Endothelial cell of umbilical vein (primary cell): ENCODE data around the gene CCDC15. TPM values are rescaled to one million over a fixed set of nuclear protein-coding genes. Genes with fewer than 3 reads are reported as not detected.

Source experiments
- BruUV-seq: library from RNA; stranded (reverse); fragments of 400-500 nt; replicated peaks from 2 replicates; lab custom pipeline; 2021; lab: Mats Ljungman, UMichigan
- CTCF ChIA-PET: fragments of 300-600, 350-600 bp; sonication (Branson Sonifier 250); formaldehyde crosslinking; loops from one replicate; lab custom pipeline; 2021; ENCODE audit warnings: antibody characterized with exemption, inconsistent platforms; lab: Charles Lee
- POLR2A ChIA-PET: fragments of 300-600, 350-600 bp; sonication (Branson Sonifier 250); formaldehyde crosslinking; loops from one replicate; lab custom pipeline; 2021; ENCODE audit warnings: antibody characterized with exemption, inconsistent platforms; lab: Charles Lee
- DNase-seq: peaks from one replicate; pipeline ENCODE4 v3.0.0-alpha.2; 2011; ENCODE audit warnings: low read depth, low spot score
- FAIRE-seq: peaks from 2 replicates; lab custom pipeline; 2011; peaks lifted over from hg19 to GRCh38; lab: Jason Lieb, UNC
- H2AFZ ChIP-seq: 2 replicates; pipeline ENCODE4 v1.6.0; 2012; ENCODE audit warnings: low read depth, low read length, control low read depth, inconsistent platforms
- H3K27ac ChIP-seq: 2 replicates; pipeline ENCODE4 v1.5.1; 2011; ENCODE audit warnings: low read depth, mild to moderate bottlenecking, control low read depth, low read length, moderate library complexity; ENCODE audit not compliant: insufficient read depth
- H3K27me3 ChIP-seq, 2 experiments: 2 replicates each; pipeline versions ENCODE4 v1.6.0 to v1.6.1; 2011; ENCODE audit warnings: low read length in 2 of 2, mixed read lengths in 1 of 2; ENCODE audit not compliant: control insufficient read depth in 2 of 2, insufficient read depth in 2 of 2
- H3K36me3 ChIP-seq, 2 experiments: 2 replicates in 1 of 2; 3 replicates in 1 of 2; pipeline ENCODE4 v1.5.1; 2011; ENCODE audit warnings: low read length in 2 of 2, mild to moderate bottlenecking in 1 of 2, moderate library complexity in 1 of 2; ENCODE audit not compliant: control insufficient read depth in 2 of 2, insufficient read depth in 2 of 2; ENCODE audit errors: extremely low read depth in 1 of 2
- H3K4me1 ChIP-seq: 3 replicates; pipeline ENCODE4 v1.5.1; 2011; ENCODE audit warnings: mild to moderate bottlenecking, low read length; ENCODE audit not compliant: control insufficient read depth, insufficient read depth; ENCODE audit errors: extremely low read depth
- H3K4me2 ChIP-seq: 2 replicates; pipeline ENCODE4 v1.6.1; 2011; ENCODE audit warnings: low read length, control low read depth, mixed read lengths; ENCODE audit not compliant: insufficient read depth
- H3K4me3 ChIP-seq, 3 experiments: fragments of 200-600 bp in 1 of 3; sonication (generic), shearing (Covaris generic) in 1 of 3; replicated peaks in 1 of 3; 2 replicates each; pipeline ENCODE4 v1.5.1; 2011 to 2016; ENCODE audit warnings: control low read depth in 3 of 3, low read length in 3 of 3, mild to moderate bottlenecking in 2 of 3, inconsistent platforms in 1 of 3, low read depth in 1 of 3, moderate library complexity in 1 of 3; ENCODE audit not compliant: insufficient read depth in 1 of 3
- H3K79me2 ChIP-seq: 2 replicates; pipeline ENCODE4 v1.6.0; 2012; ENCODE audit warnings: low read length, inconsistent platforms; ENCODE audit not compliant: control insufficient read depth, insufficient read depth
- H3K9ac ChIP-seq: replicated peaks from 2 replicates; pipeline ENCODE3; 2011; ENCODE audit warnings: low read length, control low read depth; ENCODE audit not compliant: insufficient read depth; ENCODE audit errors: extremely low read depth
- H3K9me1 ChIP-seq: replicated peaks from 3 replicates; pipeline ENCODE4 v1.6.0; 2011; ENCODE audit warnings: mild to moderate bottlenecking, low read length; ENCODE audit not compliant: control insufficient read depth, insufficient read depth; ENCODE audit errors: extremely low read depth
- H3K9me3 ChIP-seq: replicated peaks from 2 replicates; pipeline ENCODE4 v1.5.1; 2012; ENCODE audit warnings: low read length, inconsistent platforms; ENCODE audit not compliant: control insufficient read depth, insufficient read depth
- H4K20me1 ChIP-seq: replicated peaks from 2 replicates; pipeline ENCODE3; 2011; ENCODE audit warnings: mild to moderate bottlenecking, low read length; ENCODE audit not compliant: control insufficient read depth, insufficient read depth; ENCODE audit errors: extremely low read depth
- EZH2 ChIP-seq: IDR thresholded peaks from 2 replicates; pipeline ENCODE4 v1.6.1; 2012; ENCODE audit warnings: borderline replicate concordance, low read depth, mild to moderate bottlenecking, moderate library complexity, low read length, inconsistent platforms; ENCODE audit not compliant: severe bottlenecking
- FOS ChIP-seq: IDR thresholded peaks from 2 replicates; pipeline ENCODE4 v1.6.1; 2011; ENCODE audit warnings: mild to moderate bottlenecking, low read length, moderate library complexity, borderline replicate concordance; ENCODE audit not compliant: insufficient read depth
- GATA2 ChIP-seq: IDR thresholded peaks from 2 replicates; pipeline ENCODE4 v1.7.0; 2011; ENCODE audit warnings: low read depth, mild to moderate bottlenecking, moderate library complexity, mixed read lengths, low read length; ENCODE audit not compliant: insufficient read length, insufficient read depth
- JUN ChIP-seq: IDR thresholded peaks from 2 replicates; pipeline ENCODE4 v1.6.1; 2011; ENCODE audit warnings: borderline replicate concordance, low read depth; ENCODE audit not compliant: insufficient read length, insufficient read depth
- MYC ChIP-seq: IDR thresholded peaks from one replicate; pipeline ENCODE4 v1.6.1; 2011; ENCODE audit warnings: mild to moderate bottlenecking, low read depth, low read length
- POLR2A ChIP-seq: IDR thresholded peaks from 2 replicates; pipeline ENCODE4 v1.6.1; 2012; ENCODE audit warnings: low read depth, mild to moderate bottlenecking, control low read depth, low read length
- POLR2AphosphoS5 ChIP-seq: IDR thresholded peaks from 2 replicates; pipeline ENCODE4 v1.6.1; 2012; ENCODE audit warnings: low read depth, mild to moderate bottlenecking, control low read depth, low read length, moderate library complexity; ENCODE audit not compliant: insufficient read depth
- dilution Hi-C: fragments of 300-500 bp; cut with MboI; formaldehyde crosslinking; loops from one replicate; pipeline ENCODE4 v1.15.0; 2019; ENCODE audit warnings: low sequenced_read_pairs; ENCODE audit not compliant: extremely low pct_ligation_motif_present
- intact Hi-C: fragments of 100-400 bp; cut with micrococcal nuclease; formaldehyde crosslinking; loops from one replicate; pipeline ENCODE4 v1.10.0; 2022
- polyA plus RNA-seq, 4 experiments: library from polyadenylated mRNA; depleted of rRNA in 3 of 4; stranded (reverse) in 3 of 4; unstranded in 1 of 4; fragments of >200 nt; gene quantifications; 2 replicates each; pipeline versions ENCODE4 v1.2.1 to v1.2.3, GENCODE V29; 2011 to 2012; ENCODE audit warnings: missing spikeins in 1 of 4
- total RNA-seq: library from RNA; stranded (reverse); gene quantifications from 2 replicates; pipeline ENCODE4 v1.2.3, GENCODE V29; 2021
- TF ChIP-seq, protein P1 (sequence below), 2 donors: IDR thresholded peaks; 1 replicate in 1 of 2; 2 replicates in 1 of 2; pipeline ENCODE4 v1.5.1; 2011; ENCODE audit warnings: low read length in 2 of 2, mild to moderate bottlenecking in 2 of 2, moderate library complexity in 2 of 2, control low read depth in 1 of 2, inconsistent platforms in 1 of 2, low read depth in 1 of 2; ENCODE audit not compliant: insufficient read depth in 1 of 2; ENCODE audit errors: extremely low read depth in 1 of 2
- TF ChIP-seq, protein P2 (sequence below): IDR thresholded peaks from 2 replicates; pipeline ENCODE4 v1.6.1; 2011; ENCODE audit not compliant: insufficient read depth, insufficient read length

Gene CCDC15
- total and polyA plus RNA-seq, 2 donors (not counting 3 experiments of a cell fraction or from before 2014, with no cell fraction given): 0.75 to 3.8 TPM

DNA sequence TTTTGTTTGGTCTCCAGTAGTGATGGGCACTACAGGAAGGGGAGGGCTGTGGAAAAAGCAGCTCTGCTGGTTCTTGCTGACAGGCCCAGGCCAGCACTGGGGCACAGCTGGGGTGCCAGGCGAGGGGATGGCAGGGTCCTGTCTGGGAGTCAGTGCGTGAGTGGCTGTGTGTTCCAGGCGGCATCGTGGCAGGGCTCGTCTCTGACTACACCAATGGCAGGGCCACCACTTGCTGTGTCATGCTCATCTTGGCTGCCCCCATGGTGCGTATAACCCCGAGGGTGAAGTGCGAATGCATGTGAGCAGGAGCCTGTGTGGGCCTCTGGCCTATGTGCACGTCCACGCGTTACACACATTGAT is 130.0 kb downstream of the CCDC15 start:
- POLR2A ChIA-PET: no interaction called here
- H3K4me3 ChIP-seq: no peak overlapping the region
- DNase-seq: no peak
- no peaks in the 10 kb centered on the region for H3K27me3 ChIP-seq
- BruUV-seq: no TSS peak
- intact Hi-C loops (no loop called here), dilution Hi-C loops (no loop called here)
- H2AFZ ChIP-seq: no peak overlapping the region
- H3K9ac ChIP-seq: no peak overlapping the region
- H4K20me1 ChIP-seq: no peaks in the 10 kb centered on the region
- no peaks in the 10 kb centered on the region for H3K79me2 ChIP-seq
- peaks cover 12% of the 10 kb centered on the region for H3K4me1 ChIP-seq
- no peak overlapping the region for H3K4me2 ChIP-seq
- H3K9me3 ChIP-seq: no peaks in the 10 kb centered on the region
- H3K27ac ChIP-seq: no peak overlapping the region
- H3K9me1 ChIP-seq: no peaks in the 10 kb centered on the region
- TF ChIP-seq POLR2AphosphoS5: no peak
- TF ChIP-seq, protein P1, sequence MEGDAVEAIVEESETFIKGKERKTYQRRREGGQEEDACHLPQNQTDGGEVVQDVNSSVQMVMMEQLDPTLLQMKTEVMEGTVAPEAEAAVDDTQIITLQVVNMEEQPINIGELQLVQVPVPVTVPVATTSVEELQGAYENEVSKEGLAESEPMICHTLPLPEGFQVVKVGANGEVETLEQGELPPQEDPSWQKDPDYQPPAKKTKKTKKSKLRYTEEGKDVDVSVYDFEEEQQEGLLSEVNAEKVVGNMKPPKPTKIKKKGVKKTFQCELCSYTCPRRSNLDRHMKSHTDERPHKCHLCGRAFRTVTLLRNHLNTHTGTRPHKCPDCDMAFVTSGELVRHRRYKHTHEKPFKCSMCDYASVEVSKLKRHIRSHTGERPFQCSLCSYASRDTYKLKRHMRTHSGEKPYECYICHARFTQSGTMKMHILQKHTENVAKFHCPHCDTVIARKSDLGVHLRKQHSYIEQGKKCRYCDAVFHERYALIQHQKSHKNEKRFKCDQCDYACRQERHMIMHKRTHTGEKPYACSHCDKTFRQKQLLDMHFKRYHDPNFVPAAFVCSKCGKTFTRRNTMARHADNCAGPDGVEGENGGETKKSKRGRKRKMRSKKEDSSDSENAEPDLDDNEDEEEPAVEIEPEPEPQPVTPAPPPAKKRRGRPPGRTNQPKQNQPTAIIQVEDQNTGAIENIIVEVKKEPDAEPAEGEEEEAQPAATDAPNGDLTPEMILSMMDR (IDR thresholded peaks at IDR 0.05; ENCODE audit: extremely low read depth in 1 of 2, insufficient read depth in 1 of 2, low read depth in 1 of 2, low read length in 2 of 2): no peak
- TF ChIP-seq, protein P2, sequence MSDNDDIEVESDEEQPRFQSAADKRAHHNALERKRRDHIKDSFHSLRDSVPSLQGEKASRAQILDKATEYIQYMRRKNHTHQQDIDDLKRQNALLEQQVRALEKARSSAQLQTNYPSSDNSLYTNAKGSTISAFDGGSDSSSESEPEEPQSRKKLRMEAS: no peak
- TF ChIP-seq POLR2A: no peak
- no peak for TF ChIP-seq EZH2
- TF ChIP-seq MYC: no peak
- no peak for TF ChIP-seq FOS
- no peak for TF ChIP-seq GATA2
- TF ChIP-seq JUN: no peak
- no peak for FAIRE-seq
- H3K36me3 ChIP-seq: no peaks in the 10 kb centered on the region
- CTCF ChIA-PET: interaction anchor here (1.5 kb wide), 1 partner anchor 57 kb away, joined by 8 read pairs; no protein-coding TSS in a partner anchor
